Nephron progenitor cell (in vitro differentiated cells): ENCODE results near the gene SASH1.

ENCODE experiments used
- DNase-seq: peaks from one replicate; pipeline ENCODE4 v3.0.0; 2021
- H3K27ac Mint-ChIP-seq: 2 replicates; pipeline ENCODE4 v1.8.0; 2021; ENCODE audit warnings: mild to moderate bottlenecking, moderate library complexity, mixed read lengths
- H3K27me3 Mint-ChIP-seq: 2 replicates; pipeline ENCODE4 v1.8.0; 2021; ENCODE audit warnings: mild to moderate bottlenecking, low read depth, mixed read lengths; ENCODE audit not compliant: poor library complexity
- H3K36me3 Mint-ChIP-seq: 2 replicates; pipeline ENCODE4 v1.8.0; 2021; ENCODE audit warnings: low read depth, mixed read lengths
- H3K4me1 Mint-ChIP-seq: 2 replicates; pipeline ENCODE4 v1.8.0; 2021; ENCODE audit warnings: mixed read lengths
- H3K4me3 Mint-ChIP-seq: 2 replicates; pipeline ENCODE4 v1.8.0; 2021; ENCODE audit warnings: mild to moderate bottlenecking, moderate library complexity, mixed read lengths
- H3K9me3 Mint-ChIP-seq: 2 replicates; pipeline ENCODE4 v1.8.0; 2021; ENCODE audit warnings: mild to moderate bottlenecking, moderate library complexity, mixed read lengths
- CTCF ChIP-seq: fragments of 200-600 bp; sonication (generic); IDR thresholded peaks from 2 replicates; pipeline ENCODE4 v1.5.0; 2021; ENCODE audit warnings: antibody characterized with exemption

Gene SASH1

GRCh38 chr6:148342350-148343046 is at the start of gene SASH1:
Gene SASH1, plus strand, starts transcription at chr6:148342838. Its CDS starts 230 bp downstream, at chr6:148343068.
- Mint-ChIP-seq H3K4me1 (peaks cover 51% of the 10 kb centered on the region), H3K9me3 (no peaks in the 10 kb centered on the region), H3K4me3 (peak within 1 kb of the TSS; percentile 91), H3K27me3 (no peaks in the 10 kb centered on the region), H3K36me3 (no peaks in the 10 kb centered on the region), H3K27ac (peak within 1 kb of the TSS; percentile 100)
- no peak for TF ChIP-seq CTCF
- peak; percentile 77 for DNase-seq

GRCh38 chr6:148293181-148293995 is 49.2 kb upstream of the SASH1 start:
- Mint-ChIP-seq H3K4me3 (no peak overlapping the region), H3K27ac (no peak overlapping the region), H3K36me3 (no peaks in the 10 kb centered on the region), H3K4me1 (peaks cover 51% of the 10 kb centered on the region), H3K27me3 (peaks cover 3% of the 10 kb centered on the region), H3K9me3 (no peaks in the 10 kb centered on the region)
- TF ChIP-seq CTCF, result no peak
- no peak for DNase-seq

- DNase-seq, result no peak
- Mint-ChIP-seq H3K4me1 (peaks cover 45% of the 10 kb centered on the region), H3K36me3 (no peaks in the 10 kb centered on the region), H3K27ac (no peak overlapping the region), H3K27me3 (peaks cover 3% of the 10 kb centered on the region), H3K9me3 (no peaks in the 10 kb centered on the region), H3K4me3 (no peak overlapping the region)
- TF ChIP-seq CTCF, result no peak
Observed at GRCh38 chr6:148294059-148294458, 48.6 kb upstream of the SASH1 start.

- Mint-ChIP-seq H3K9me3 (no peaks in the 10 kb centered on the region), H3K36me3 (no peaks in the 10 kb centered on the region), H3K4me3 (no peak overlapping the region), H3K27me3 (peaks cover 3% of the 10 kb centered on the region), H3K27ac (no peak overlapping the region), H3K4me1 (peaks cover 38% of the 10 kb centered on the region)
- no peak for DNase-seq
- no peak for TF ChIP-seq CTCF
Observed at GRCh38 chr6:148295261-148295887, 47.3 kb upstream of the SASH1 start.

GRCh38 chr6:148296771-148297170 is 45.9 kb upstream of the SASH1 start:
- Mint-ChIP-seq H3K9me3 (no peaks in the 10 kb centered on the region), H3K4me1 (peaks cover 28% of the 10 kb centered on the region), H3K27me3 (peaks cover 3% of the 10 kb centered on the region), H3K4me3 (no peak overlapping the region), H3K27ac (no peak overlapping the region), H3K36me3 (no peaks in the 10 kb centered on the region)
- no peak for DNase-seq
- TF ChIP-seq CTCF, result no peak
